ENCODE results near the gene HLCS. TPM values are rescaled to one million over a fixed set of nuclear protein-coding genes. Genes with fewer than 3 reads are reported as not detected.

HLCS gene
- total and polyA plus RNA-seq, 2 of the 4 experiments (the other 2 are of a cell fraction), result 10.6 to 21.0 TPM

DNA sequence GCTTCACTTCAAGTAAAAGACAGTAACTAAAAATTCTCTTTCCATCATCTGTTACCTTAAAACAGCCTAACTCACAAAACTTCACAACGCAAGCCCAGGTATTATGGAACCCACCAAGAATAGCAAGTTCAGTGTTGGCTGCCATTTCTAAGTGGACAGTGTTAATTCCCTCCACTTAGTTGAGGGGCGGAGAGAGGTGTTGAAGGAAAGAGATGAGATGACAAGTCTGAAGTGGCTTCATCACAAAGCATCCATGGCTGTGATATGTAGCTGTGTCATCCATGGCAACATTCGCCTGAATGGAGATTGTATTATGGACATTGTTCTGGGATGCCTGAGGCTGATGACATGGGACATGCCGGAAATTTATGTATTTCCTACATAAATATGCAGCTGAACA lies 165.7 kb downstream of the HLCS start:
- Histone ChIP-seq H3K9ac (ENCODE audit: low read depth, low read length) (no peak overlapping the region), H2AK5ac (ENCODE audit: low read depth, low read length) (peak overlapping the region; percentile 96), H4K5ac (ENCODE audit: low read depth, low read length) (no peak overlapping the region), H2BK15ac (ENCODE audit: low read depth, low read length) (peak overlapping the region; percentile 90; the same call in 1 of the 3 replicates), H4K20me1 (ENCODE audit: insufficient read depth, low read length) (no peaks in the 10 kb centered on the region), H4K8ac (ENCODE audit: low read depth in 2 of 2, low read length in 2 of 2) (no peak overlapping the region; a peak in 1 of 4 replicates), H3K4me1 (ENCODE audit: control insufficient read depth, insufficient read depth, low read length) (peaks cover 7% of the 10 kb centered on the region), H2AK9ac (replicated peaks; ENCODE audit: low read depth, low read length, poor library complexity) (no peak overlapping the region), H2BK120ac (ENCODE audit: low read depth, low read length) (peak overlapping the region; percentile 89), H3K27ac (ENCODE audit: insufficient read depth, low read length) (no peak overlapping the region), H3K56ac (ENCODE audit: extremely low read depth, insufficient read depth, low read length) (no peak overlapping the region), H3K79me1 (ENCODE audit: low read depth in 1 of 2, low read length in 2 of 2) (peaks cover 2 to 24% of the 10 kb centered on the region in 2 experiments; a peak in 2 of 4 replicates), H3K27me3 (ENCODE audit: control insufficient read depth, insufficient read depth, low read length) (no peaks in the 10 kb centered on the region), H3K36me3 (ENCODE audit: control insufficient read depth, insufficient read depth, low read length) (no peaks in the 10 kb centered on the region), H2BK5ac (ENCODE audit: low read depth, low read length, poor library complexity, severe bottlenecking) (peak overlapping the region; percentile 68), H2BK20ac (ENCODE audit: low read depth, low read length) (peak overlapping the region; percentile 93), H3K9me3 (ENCODE audit: control insufficient read depth, insufficient read depth, low read length) (peaks cover 5% of the 10 kb centered on the region; the same call in 1 of the 2 replicates), H3K4ac (ENCODE audit: low read depth, low read length) (peak overlapping the region; percentile 90), H3K23ac (ENCODE audit: low read depth, low read length) (no peak overlapping the region), H3K9me1 (ENCODE audit: insufficient read depth, low read length) (peaks cover 19% of the 10 kb centered on the region), H3K14ac (replicated peaks; ENCODE audit: low read depth, low read length) (peak overlapping the region; percentile 91; the same call in 1 of the 2 replicates), H3K4me3 (ENCODE audit: insufficient read depth, low read depth, low read length) (no peak overlapping the region), H4K91ac (ENCODE audit: insufficient read depth, low read depth, low read length) (no peak overlapping the region), H3K4me2 (ENCODE audit: low read depth, low read length) (no peak overlapping the region), H3K18ac (ENCODE audit: low read depth, low read length) (0 out of 2 replicates have a peak overlapping the region, but pooled peaks have one; percentile 11), H2AFZ (replicated peaks; ENCODE audit: low read length, poor library complexity) (no peak overlapping the region)
- intact Hi-C loops (cut with micrococcal nuclease), result no loop called here
- dilution Hi-C loops (cut with HindIII; ENCODE audit: low sequenced_read_pairs, unreplicated experiment), result no loop called here
- no peak for ATAC-seq (ENCODE audit: low read depth)
- TF ChIP-seq NFE2L2 (IDR thresholded peaks at IDR 0.05; ENCODE audit: low read depth, low read length) (no peak), RAD21 (IDR thresholded peaks at IDR 0.05; ENCODE audit: low read length) (no peak), MAZ (IDR thresholded peaks at IDR 0.05; ENCODE audit: borderline replicate concordance, low read depth, low read length) (no peak), RCOR1 (IDR thresholded peaks at IDR 0.05; ENCODE audit: insufficient replicate concordance, low read length) (no peak), RFX5 (IDR thresholded peaks at IDR 0.05; ENCODE audit: low read depth, low read length) (no peak), CEBPB (IDR thresholded peaks at IDR 0.05; ENCODE audit: low read depth, low read length) (no peak), BHLHE40 (IDR thresholded peaks at IDR 0.05; ENCODE audit: low read depth, low read length) (no peak), CHD1 (IDR thresholded peaks at IDR 0.05; ENCODE audit: low read depth, low read length) (no peak), SMC3 (IDR thresholded peaks at IDR 0.05; ENCODE audit: low read depth, low read length) (no peak), POLR2A (IDR thresholded peaks at IDR 0.05; ENCODE audit: low read depth, low read length) (no peak), MAFK (IDR thresholded peaks at IDR 0.05; ENCODE audit: low read depth, low read length) (no peak), FOS (IDR thresholded peaks at IDR 0.05; ENCODE audit: low read depth, low read length) (no peak), MXI1 (IDR thresholded peaks at IDR 0.05; ENCODE audit: borderline replicate concordance, low read depth, low read length) (no peak)
- TF ChIP-seq, protein P1, sequence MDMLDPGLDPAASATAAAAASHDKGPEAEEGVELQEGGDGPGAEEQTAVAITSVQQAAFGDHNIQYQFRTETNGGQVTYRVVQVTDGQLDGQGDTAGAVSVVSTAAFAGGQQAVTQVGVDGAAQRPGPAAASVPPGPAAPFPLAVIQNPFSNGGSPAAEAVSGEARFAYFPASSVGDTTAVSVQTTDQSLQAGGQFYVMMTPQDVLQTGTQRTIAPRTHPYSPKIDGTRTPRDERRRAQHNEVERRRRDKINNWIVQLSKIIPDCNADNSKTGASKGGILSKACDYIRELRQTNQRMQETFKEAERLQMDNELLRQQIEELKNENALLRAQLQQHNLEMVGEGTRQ (IDR thresholded peaks at IDR 0.05; ENCODE audit: low read depth, low read length), result no peak
- TF ChIP-seq, protein P2, sequence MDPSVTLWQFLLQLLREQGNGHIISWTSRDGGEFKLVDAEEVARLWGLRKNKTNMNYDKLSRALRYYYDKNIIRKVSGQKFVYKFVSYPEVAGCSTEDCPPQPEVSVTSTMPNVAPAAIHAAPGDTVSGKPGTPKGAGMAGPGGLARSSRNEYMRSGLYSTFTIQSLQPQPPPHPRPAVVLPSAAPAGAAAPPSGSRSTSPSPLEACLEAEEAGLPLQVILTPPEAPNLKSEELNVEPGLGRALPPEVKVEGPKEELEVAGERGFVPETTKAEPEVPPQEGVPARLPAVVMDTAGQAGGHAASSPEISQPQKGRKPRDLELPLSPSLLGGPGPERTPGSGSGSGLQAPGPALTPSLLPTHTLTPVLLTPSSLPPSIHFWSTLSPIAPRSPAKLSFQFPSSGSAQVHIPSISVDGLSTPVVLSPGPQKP (IDR thresholded peaks at IDR 0.05; ENCODE audit: borderline replicate concordance, low read depth, low read length), result no peak
- TF ChIP-seq, protein P3, sequence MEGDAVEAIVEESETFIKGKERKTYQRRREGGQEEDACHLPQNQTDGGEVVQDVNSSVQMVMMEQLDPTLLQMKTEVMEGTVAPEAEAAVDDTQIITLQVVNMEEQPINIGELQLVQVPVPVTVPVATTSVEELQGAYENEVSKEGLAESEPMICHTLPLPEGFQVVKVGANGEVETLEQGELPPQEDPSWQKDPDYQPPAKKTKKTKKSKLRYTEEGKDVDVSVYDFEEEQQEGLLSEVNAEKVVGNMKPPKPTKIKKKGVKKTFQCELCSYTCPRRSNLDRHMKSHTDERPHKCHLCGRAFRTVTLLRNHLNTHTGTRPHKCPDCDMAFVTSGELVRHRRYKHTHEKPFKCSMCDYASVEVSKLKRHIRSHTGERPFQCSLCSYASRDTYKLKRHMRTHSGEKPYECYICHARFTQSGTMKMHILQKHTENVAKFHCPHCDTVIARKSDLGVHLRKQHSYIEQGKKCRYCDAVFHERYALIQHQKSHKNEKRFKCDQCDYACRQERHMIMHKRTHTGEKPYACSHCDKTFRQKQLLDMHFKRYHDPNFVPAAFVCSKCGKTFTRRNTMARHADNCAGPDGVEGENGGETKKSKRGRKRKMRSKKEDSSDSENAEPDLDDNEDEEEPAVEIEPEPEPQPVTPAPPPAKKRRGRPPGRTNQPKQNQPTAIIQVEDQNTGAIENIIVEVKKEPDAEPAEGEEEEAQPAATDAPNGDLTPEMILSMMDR (conservative IDR thresholded peaks at IDR 0.05; ENCODE audit: low read depth, low read length), result no peak
- in situ Hi-C loops (cut with MboI; ENCODE audit: low sequenced_read_pairs), result no loop called here
- WGBS, 2 experiments (ENCODE audit: extremely low coverage in 2 of 2, insufficient read length in 1 of 2), result no CpG with 5 or more reads among the region's 4 CpGs
- DNase-seq, result no peak
- CTCF ChIA-PET, result no interaction called here
- POLR2A ChIA-PET (ENCODE audit: unreplicated experiment), result no interaction called here
- BruUV-seq (replicated peaks), result no TSS peak

Data from IMR-90 (cell line).